ENCODE results near the gene PGRMC2.

Gene PGRMC2

GRCh38 chr4:128299848-128300247 is 12.2 kb upstream of the PGRMC2 start:
- no peak for DNase-seq (ENCODE audit: low read depth in 2 of 2)

- DNase-seq (ENCODE audit: low read depth in 2 of 2) = no peak
Measured at GRCh38 chr4:128298852-128299251, 11.2 kb upstream of the PGRMC2 start.

- no peak for DNase-seq (ENCODE audit: low read depth in 2 of 2)
Measured at GRCh38 chr4:128298146-128298758, 10.6 kb upstream of the PGRMC2 start.

- DNase-seq (ENCODE audit: low read depth in 2 of 2) = no peak
Measured at GRCh38 chr4:128295255-128295654, 7.6 kb upstream of the PGRMC2 start.

GRCh38 chr4:128294464-128294863 is 6.9 kb upstream of the PGRMC2 start:
- no peak for DNase-seq (ENCODE audit: low read depth in 2 of 2)

- DNase-seq (ENCODE audit: low read depth in 2 of 2) = no peak
Measured at GRCh38 chr4:128292349-128292748, 4.7 kb upstream of the PGRMC2 start.

- DNase-seq (ENCODE audit: low read depth in 2 of 2) = no peak
Measured at GRCh38 chr4:128291096-128291495, 3.5 kb upstream of the PGRMC2 start.

GRCh38 chr4:128290526-128290925 is 2.9 kb upstream of the PGRMC2 start:
- no peak for DNase-seq (ENCODE audit: low read depth in 2 of 2)

- DNase-seq (ENCODE audit: low read depth in 2 of 2) = no peak
Measured at GRCh38 chr4:128289523-128290158, 2.0 kb upstream of the PGRMC2 start.

- DNase-seq (ENCODE audit: low read depth in 2 of 2) = peak in 1 of 2 donors; percentile 0
Measured at GRCh38 chr4:128288689-128289106, 1.1 kb upstream of the PGRMC2 start.

- peak; percentile 99 to 100 for DNase-seq (ENCODE audit: low read depth in 2 of 2)
Measured at GRCh38 chr4:128287871-128288688, 467 bp upstream of the PGRMC2 start.

- no peak for DNase-seq (ENCODE audit: low read depth in 2 of 2)
Measured at GRCh38 chr4:128286474-128287058, 1.0 kb downstream of the PGRMC2 start.

GRCh38 chr4:128285085-128285997 is 2.3 kb downstream of the PGRMC2 start:
- no peak for DNase-seq (ENCODE audit: low read depth in 2 of 2)

GRCh38 chr4:128284317-128284716 is 3.3 kb downstream of the PGRMC2 start:
- DNase-seq (ENCODE audit: low read depth in 2 of 2) = no peak

GRCh38 chr4:128283071-128283470 is 4.5 kb downstream of the PGRMC2 start:
- DNase-seq (ENCODE audit: low read depth in 2 of 2) = no peak

- DNase-seq (ENCODE audit: low read depth in 2 of 2) = no peak
Measured at GRCh38 chr4:128282516-128282915, 5.1 kb downstream of the PGRMC2 start.

- DNase-seq (ENCODE audit: low read depth in 2 of 2) = no peak
Measured at GRCh38 chr4:128281354-128281753, 6.3 kb downstream of the PGRMC2 start.

GRCh38 chr4:128279624-128280225 is 7.9 kb downstream of the PGRMC2 start:
- DNase-seq (ENCODE audit: low read depth in 2 of 2) = no peak

GRCh38 chr4:128277856-128278255 is 9.8 kb downstream of the PGRMC2 start:
- no peak for DNase-seq (ENCODE audit: low read depth in 2 of 2)

- no peak for DNase-seq (ENCODE audit: low read depth in 2 of 2)
Measured at GRCh38 chr4:128275346-128275745, 12.3 kb downstream of the PGRMC2 start.

- no peak for DNase-seq (ENCODE audit: low read depth in 2 of 2)
Measured at GRCh38 chr4:128271551-128271950, 16.1 kb downstream of the PGRMC2 start.

All from stimulated activated CD8-positive, alpha-beta memory T cell treated with anti-CD3 and anti-CD28 coated beads, Interleukin-2, amount 100 ng/mL, for 1 hour (primary cell).